ENCODE measurements around the gene MED15. TPM values are rescaled to one million over a fixed set of nuclear protein-coding genes. Genes with fewer than 3 reads are reported as not detected.

Gene MED15
- total and polyA plus RNA-seq, 7 donors = 25.8 to 86.8 (median 37.5) TPM

- no peak overlapping the region for H3K27ac ChIP-seq
- WGBS, 2 donors = 94% methylated on average over 6 of the region's 6 CpGs
- TF ChIP-seq POLR2AphosphoS5 (IDR thresholded peaks at IDR 0.05) (no peak), POLR2A (IDR thresholded peaks at IDR 0.05) (no peak)
- DNase-seq = no peak
- H3K4me1 ChIP-seq = no peaks in the 10 kb centered on the region
- intact Hi-C loops (cut with DNase I) = no loop called here
- H3K4me3 ChIP-seq = no peak overlapping the region
- no peaks in the 10 kb centered on the region for H3K9me3 ChIP-seq
- no peaks in the 10 kb centered on the region for H3K36me3 ChIP-seq
- no peaks in the 10 kb centered on the region for H3K27me3 ChIP-seq
Observed at GRCh38 chr22:20613301-20613700, 105.9 kb downstream of the MED15 start.

GRCh38 chr22:20615021-20615420 is 107.6 kb downstream of the MED15 start:
- Histone ChIP-seq H3K36me3 (no peaks in the 10 kb centered on the region), H3K9me3 (no peaks in the 10 kb centered on the region), H3K4me1 (no peaks in the 10 kb centered on the region), H3K4me3 (no peak overlapping the region), H3K27ac (no peak overlapping the region), H3K27me3 (no peaks in the 10 kb centered on the region)
- DNase-seq = no peak
- WGBS, 2 donors = 31 to 67% methylated on average over 6 of the region's 6 CpGs
- intact Hi-C loops (cut with DNase I) = no loop called here
- TF ChIP-seq EP300 (IDR thresholded peaks at IDR 0.05) (no peak), CTCF (IDR thresholded peaks at IDR 0.05) (no peak), POLR2A (IDR thresholded peaks at IDR 0.05) (no peak), POLR2AphosphoS5 (IDR thresholded peaks at IDR 0.05) (no peak)

- Histone ChIP-seq H3K4me1 (no peaks in the 10 kb centered on the region), H3K9me3 (no peaks in the 10 kb centered on the region), H3K4me3 (no peak overlapping the region), H3K27ac (no peak overlapping the region), H3K27me3 (no peaks in the 10 kb centered on the region), H3K36me3 (no peaks in the 10 kb centered on the region)
- DNase-seq = no peak
- 83 to 87% methylated on average over 19 of the region's 19 CpGs for WGBS, 2 donors
- intact Hi-C loops (cut with DNase I) = no loop called here
- TF ChIP-seq EP300 (IDR thresholded peaks at IDR 0.05) (no peak), POLR2A (IDR thresholded peaks at IDR 0.05) (no peak), POLR2AphosphoS5 (IDR thresholded peaks at IDR 0.05) (no peak), CTCF (IDR thresholded peaks at IDR 0.05) (no peak)
Observed at GRCh38 chr22:20615533-20616450, 108.4 kb downstream of the MED15 start.

- intact Hi-C loops (cut with DNase I) = no loop called here
- Histone ChIP-seq H3K9me3 (no peaks in the 10 kb centered on the region), H3K27me3 (no peaks in the 10 kb centered on the region), H3K36me3 (no peaks in the 10 kb centered on the region), H3K4me3 (no peak overlapping the region), H3K27ac (no peak overlapping the region), H3K4me1 (no peaks in the 10 kb centered on the region)
- DNase-seq = no peak
- WGBS, 2 donors = 87 to 88% methylated on average over 10 of the region's 10 CpGs
- TF ChIP-seq EP300 (IDR thresholded peaks at IDR 0.05) (no peak), POLR2A (IDR thresholded peaks at IDR 0.05) (no peak), POLR2AphosphoS5 (IDR thresholded peaks at IDR 0.05) (no peak), CTCF (IDR thresholded peaks at IDR 0.05) (no peak)
Observed at GRCh38 chr22:20616451-20617043, 109.1 kb downstream of the MED15 start.

GRCh38 chr22:20618488-20618887 is 111.1 kb downstream of the MED15 start:
- Histone ChIP-seq H3K4me3 (no peak overlapping the region), H3K4me1 (no peaks in the 10 kb centered on the region), H3K9me3 (no peaks in the 10 kb centered on the region), H3K27ac (no peak overlapping the region), H3K27me3 (no peaks in the 10 kb centered on the region), H3K36me3 (no peaks in the 10 kb centered on the region)
- WGBS, 2 donors = 79 to 82% methylated on average over 4 of the region's 4 CpGs
- TF ChIP-seq EP300 (IDR thresholded peaks at IDR 0.05) (no peak), CTCF (IDR thresholded peaks at IDR 0.05) (no peak), POLR2A (IDR thresholded peaks at IDR 0.05) (no peak), POLR2AphosphoS5 (IDR thresholded peaks at IDR 0.05) (no peak)
- DNase-seq = no peak
- intact Hi-C loops (cut with DNase I) = no loop called here

Data from sigmoid colon (tissue), 7 donors.